ENCODE data around the gene GCC2.

GCC2 gene

DNA sequence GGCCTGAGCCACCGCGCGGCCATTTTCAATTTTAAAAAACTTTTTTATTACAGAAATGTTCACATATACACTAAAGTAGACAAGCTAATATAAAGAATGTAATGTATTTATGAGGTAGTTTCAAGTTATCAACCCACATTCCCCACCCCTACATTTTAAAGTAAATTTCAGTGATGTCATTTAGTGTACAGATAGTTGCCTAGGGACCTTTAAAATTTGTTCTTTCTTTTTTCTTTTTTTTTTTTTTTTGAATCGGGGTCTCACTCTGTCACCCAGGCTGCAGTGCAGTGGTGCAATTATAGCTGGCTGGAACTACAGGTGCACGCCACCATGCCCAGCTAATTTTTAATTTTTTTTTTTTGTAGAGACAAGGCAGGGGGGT is 82.7 kb downstream of the GCC2 start:
- TF ChIP-seq, protein P1, sequence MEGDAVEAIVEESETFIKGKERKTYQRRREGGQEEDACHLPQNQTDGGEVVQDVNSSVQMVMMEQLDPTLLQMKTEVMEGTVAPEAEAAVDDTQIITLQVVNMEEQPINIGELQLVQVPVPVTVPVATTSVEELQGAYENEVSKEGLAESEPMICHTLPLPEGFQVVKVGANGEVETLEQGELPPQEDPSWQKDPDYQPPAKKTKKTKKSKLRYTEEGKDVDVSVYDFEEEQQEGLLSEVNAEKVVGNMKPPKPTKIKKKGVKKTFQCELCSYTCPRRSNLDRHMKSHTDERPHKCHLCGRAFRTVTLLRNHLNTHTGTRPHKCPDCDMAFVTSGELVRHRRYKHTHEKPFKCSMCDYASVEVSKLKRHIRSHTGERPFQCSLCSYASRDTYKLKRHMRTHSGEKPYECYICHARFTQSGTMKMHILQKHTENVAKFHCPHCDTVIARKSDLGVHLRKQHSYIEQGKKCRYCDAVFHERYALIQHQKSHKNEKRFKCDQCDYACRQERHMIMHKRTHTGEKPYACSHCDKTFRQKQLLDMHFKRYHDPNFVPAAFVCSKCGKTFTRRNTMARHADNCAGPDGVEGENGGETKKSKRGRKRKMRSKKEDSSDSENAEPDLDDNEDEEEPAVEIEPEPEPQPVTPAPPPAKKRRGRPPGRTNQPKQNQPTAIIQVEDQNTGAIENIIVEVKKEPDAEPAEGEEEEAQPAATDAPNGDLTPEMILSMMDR (IDR thresholded peaks at IDR 0.05; ENCODE audit: low read depth, low read length, missing control alignments): no peak
- DNase-seq (ENCODE audit: low read depth): no peak
- in situ Hi-C loops (cut with HindIII; ENCODE audit: low sequenced_read_pairs): no loop called here
- H3K4me3 ChIP-seq (ENCODE audit: low read depth, low read length): no peak overlapping the region

DNA sequence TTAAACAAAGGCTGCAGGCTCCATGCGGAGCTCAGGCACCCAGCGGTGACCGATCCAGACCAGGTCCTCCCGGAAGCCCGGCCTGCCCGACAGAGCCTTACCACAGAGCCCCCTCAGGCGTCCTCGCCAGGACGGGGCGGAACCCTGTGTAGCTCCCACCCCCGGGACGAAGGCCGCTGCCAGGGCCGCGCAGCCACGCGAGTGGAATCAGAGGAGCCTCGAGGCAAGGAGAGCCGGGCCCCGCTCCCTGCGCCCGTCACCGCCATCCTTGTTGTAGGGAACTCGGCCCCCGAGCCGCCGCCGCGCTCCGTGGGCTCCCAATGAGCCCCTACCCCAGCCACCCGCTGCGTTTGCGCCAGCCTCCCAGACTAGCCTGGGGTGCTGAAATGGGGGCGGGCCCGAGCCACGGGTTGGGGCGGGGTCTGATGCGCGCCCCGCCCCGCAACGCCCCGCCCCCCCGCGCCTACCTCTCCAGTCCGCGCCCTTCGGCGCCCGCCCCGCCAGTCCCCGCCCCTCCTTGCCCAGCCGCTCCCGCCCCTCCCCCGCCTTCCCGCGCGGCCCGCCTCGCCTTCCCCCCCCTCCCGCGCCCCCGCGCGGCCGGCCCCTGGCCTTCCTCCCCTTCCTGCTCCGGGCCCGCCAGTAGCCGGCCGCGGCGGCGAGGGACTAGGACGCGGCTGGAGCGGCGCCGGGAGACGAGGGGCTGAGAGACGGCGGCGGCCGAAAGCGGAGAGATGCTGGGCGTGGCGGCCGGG is 85.0 kb downstream of the GCC2 start, which contains the start of gene LIMS1:
LIMS1 (plus strand) TSS at position 639 of the 752 bp plus-strand sequence; CDS start at position 732, 93 bp downstream.
- in situ Hi-C loops (cut with HindIII; ENCODE audit: low sequenced_read_pairs): no loop called here

DNA sequence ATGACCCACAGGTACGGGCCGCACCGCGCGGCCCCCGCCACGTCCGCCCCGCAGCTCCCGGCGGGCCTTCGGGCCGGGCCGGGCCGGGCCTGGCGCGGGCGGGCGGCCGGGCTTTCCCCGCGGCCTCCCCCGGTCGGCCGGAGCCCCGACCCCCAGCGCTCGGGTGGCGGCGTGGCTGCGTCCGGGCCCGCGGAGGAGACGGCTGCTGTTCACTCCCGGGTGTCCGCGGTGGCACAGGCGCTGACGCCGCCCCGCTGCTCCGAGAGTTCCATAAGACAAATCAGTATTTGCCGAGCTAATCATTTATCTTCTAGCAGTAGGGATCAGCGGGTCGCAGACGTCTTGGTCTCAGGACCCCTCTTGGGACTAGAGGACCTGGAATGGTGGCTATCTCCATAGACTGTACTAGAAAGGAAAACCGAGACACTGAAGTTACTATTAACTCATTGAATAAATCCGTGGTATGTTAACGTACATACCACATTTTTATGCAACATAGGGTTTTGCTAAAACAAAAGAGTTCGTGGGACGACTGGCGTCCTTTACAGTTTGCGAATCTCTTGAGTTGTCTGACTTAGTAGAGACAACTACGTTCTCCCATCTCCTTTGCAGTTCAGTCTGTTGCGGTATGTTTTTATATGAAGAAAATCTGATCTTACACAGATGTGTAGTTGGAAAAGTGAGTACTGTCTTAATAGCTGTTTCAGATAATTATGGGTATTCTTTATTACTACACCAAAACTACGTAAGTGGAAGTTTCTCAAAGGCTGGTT is 85.8 kb downstream of the GCC2 start:
- no peak for DNase-seq (ENCODE audit: low read depth)
- in situ Hi-C loops (cut with HindIII; ENCODE audit: low sequenced_read_pairs): no loop called here
- TF ChIP-seq, protein P1 (IDR thresholded peaks at IDR 0.05; ENCODE audit: low read depth, low read length, missing control alignments): no peak
- peak overlapping the region; percentile 69 for H3K4me3 ChIP-seq (ENCODE audit: low read depth, low read length)

More for the DNA sequence above, 85.0 kb downstream of the GCC2 start, which contains the start of gene LIMS1:
- DNase-seq (ENCODE audit: low read depth): peak; percentile 70
- H3K4me3 ChIP-seq (ENCODE audit: low read depth, low read length): peak within 1 kb of the TSS; percentile 69
- TF ChIP-seq, protein P1 (IDR thresholded peaks at IDR 0.05; ENCODE audit: low read depth, low read length, missing control alignments): no peak

DNA sequence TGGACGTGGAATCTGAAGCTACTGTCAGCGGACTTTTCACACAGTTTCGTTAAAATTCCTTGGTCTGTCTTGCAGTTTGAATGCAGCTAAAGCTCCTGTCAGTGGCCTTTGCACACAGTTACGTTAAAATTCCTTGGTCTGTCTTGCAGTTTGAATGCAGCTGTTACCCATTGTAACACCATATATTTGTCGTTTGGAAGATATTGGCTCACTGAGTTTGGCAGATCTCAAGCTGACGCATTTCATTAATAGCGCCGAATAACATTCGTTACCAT is 86.3 kb downstream of the GCC2 start:
- DNase-seq (ENCODE audit: low read depth): no peak
- in situ Hi-C loops (cut with HindIII; ENCODE audit: low sequenced_read_pairs): no loop called here
- TF ChIP-seq, protein P1 (IDR thresholded peaks at IDR 0.05; ENCODE audit: low read depth, low read length, missing control alignments): no peak
- H3K4me3 ChIP-seq (ENCODE audit: low read depth, low read length): peak overlapping the region; percentile 69

DNA sequence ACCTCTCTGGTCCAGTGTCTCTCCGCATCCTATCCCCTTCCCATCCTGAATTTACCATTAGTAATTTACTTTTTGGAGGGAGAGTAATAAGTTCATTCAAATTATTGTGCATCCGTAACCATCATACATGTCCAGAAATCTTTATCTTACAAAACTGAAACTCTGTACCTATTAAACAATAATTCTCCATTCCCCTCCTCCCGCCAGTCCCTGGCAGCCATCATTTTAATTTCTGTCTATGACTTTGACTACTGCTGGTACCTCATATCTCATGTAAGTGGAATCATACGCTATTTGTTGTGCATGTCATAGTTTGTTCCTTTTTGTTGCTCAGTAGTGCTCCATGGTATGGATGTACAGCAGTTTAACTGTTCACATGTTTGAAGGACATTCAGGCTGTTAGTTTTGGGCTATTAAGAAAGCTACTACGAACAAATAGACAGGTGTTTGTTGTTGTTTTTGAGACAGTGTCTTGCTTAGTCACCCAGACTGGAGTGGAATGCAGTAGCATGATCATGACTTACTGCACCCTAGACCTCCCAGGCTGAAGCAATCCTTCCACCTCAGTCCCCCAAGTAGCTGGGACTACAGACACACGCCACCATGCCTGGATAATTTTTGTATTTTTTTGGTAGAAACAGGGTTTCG is 87.3 kb downstream of the GCC2 start:
- in situ Hi-C loops (cut with HindIII; ENCODE audit: low sequenced_read_pairs): no loop called here
- peak overlapping the region; percentile 69 for H3K4me3 ChIP-seq (ENCODE audit: low read depth, low read length)
- TF ChIP-seq, protein P1 (IDR thresholded peaks at IDR 0.05; ENCODE audit: low read depth, low read length, missing control alignments): no peak
- no peak for DNase-seq (ENCODE audit: low read depth)

DNA sequence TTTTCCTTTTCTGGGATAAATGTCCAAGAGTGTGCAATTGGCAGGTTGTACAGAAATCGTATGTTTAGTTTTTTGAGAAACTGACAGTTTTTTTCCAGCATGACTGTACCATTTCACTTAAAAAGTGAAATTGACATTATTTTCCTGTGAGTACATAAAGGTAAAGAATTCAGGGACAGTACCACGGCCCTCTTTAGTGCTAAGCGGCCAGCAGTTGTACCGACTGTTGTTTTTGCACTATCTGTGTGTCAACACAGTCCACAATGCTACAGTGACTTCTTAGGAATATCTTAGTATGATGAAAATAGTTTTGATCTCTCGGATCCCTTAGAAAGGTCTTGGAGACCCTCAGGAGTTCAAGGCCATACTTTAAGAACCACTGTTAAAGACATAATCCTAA is 87.9 kb downstream of the GCC2 start:
- in situ Hi-C loops (cut with HindIII; ENCODE audit: low sequenced_read_pairs): no loop called here
- DNase-seq (ENCODE audit: low read depth): no peak
- TF ChIP-seq, protein P1 (IDR thresholded peaks at IDR 0.05; ENCODE audit: low read depth, low read length, missing control alignments): no peak
- peak overlapping the region; percentile 69 for H3K4me3 ChIP-seq (ENCODE audit: low read depth, low read length)
